Upper lobe of left lung (tissue), 6 donors: Measurements from ENCODE around the gene SLC10A1. TPM values are rescaled to one million over a fixed set of nuclear protein-coding genes. Genes with fewer than 3 reads are reported as not detected.

Experiments
- ATAC-seq, 2 donors: fragments of 200-7000 bp; cut with Tn5 transposase; one replicate each; pipeline ENCODE4 v1.9.1; 2022; ENCODE audit warnings: mild to moderate bottlenecking in 2 of 2, moderate library complexity in 2 of 2; ENCODE audit not compliant: low FRiP score in 2 of 2
- DNase-seq, 2 donors: peaks; one replicate each; pipeline ENCODE4 v3.0.0-alpha.2; 2019 to 2020
- H3K27ac ChIP-seq, 4 donors: fragments of 200-600 bp; sonication (generic); one replicate each; pipeline ENCODE4 v1.5.1; 2016 to 2019
- H3K27me3 ChIP-seq, 4 donors: fragments of 200-600 bp; sonication (generic); one replicate each; pipeline ENCODE4 v1.5.1; 2017 to 2019
- H3K36me3 ChIP-seq, 4 donors: fragments of 200-600 bp; sonication (generic); one replicate each; pipeline ENCODE4 v1.5.1; 2016 to 2019
- H3K4me1 ChIP-seq, 4 donors: fragments of 200-600 bp; sonication (generic); one replicate each; pipeline ENCODE4 v1.5.1; 2018 to 2019
- H3K4me3 ChIP-seq, 4 donors: fragments of 200-600 bp; sonication (generic); one replicate each; pipeline ENCODE4 v1.5.1; 2017 to 2019; ENCODE audit warnings: mild to moderate bottlenecking in 2 of 4, moderate library complexity in 1 of 4
- H3K9me3 ChIP-seq, 4 donors: fragments of 200-600 bp; sonication (generic); one replicate each; pipeline ENCODE4 v1.5.1; 2018 to 2019
- CTCF ChIP-seq, 6 experiments: fragments of 450-650 bp in 4 of 6; fragments of 200-600 bp in 2 of 6; sonication (generic) in 2 of 6; IDR thresholded peaks; one replicate each; pipeline ENCODE4 v1.5.1; 2016 to 2019; ENCODE audit warnings: antibody characterized with exemption in 6 of 6
- EP300 ChIP-seq, 4 donors: sonication (generic); formaldehyde crosslinking; IDR thresholded peaks; one replicate each; pipeline ENCODE4 v1.5.1; 2017; ENCODE audit warnings: antibody characterized with exemption in 4 of 4, control low read depth in 2 of 4
- POLR2A ChIP-seq, 4 donors: fragments of 450-650 bp; IDR thresholded peaks; one replicate each; pipeline ENCODE4 v1.5.1; 2016 to 2017; ENCODE audit warnings: antibody characterized with exemption in 4 of 4, mild to moderate bottlenecking in 2 of 4
- POLR2AphosphoS5 ChIP-seq, 2 donors: sonication (generic); formaldehyde crosslinking; IDR thresholded peaks; one replicate each; pipeline ENCODE4 v1.5.1; 2017; ENCODE audit warnings: antibody characterized with exemption in 2 of 2
- WGBS, 2 donors: methylation state at CpG; one replicate each; pipeline ENCODE4 v1.1.5; 2017 to 2018; 5-methylcytosine and 5-hydroxymethylcytosine counted together
- total RNA-seq, 6 donors: library from RNA; depleted of rRNA in 4 of 6; stranded (reverse); fragments of >200 nt in 4 of 6; gene quantifications; one replicate each; pipeline versions ENCODE4 v1.1.0 to v1.2.1, GENCODE V29; 2016 to 2021
- donor health status: DM: no; HTN: no; CAD: no; lungs with moderate emphysema.
- donor health status: DM: no; HTN: yes; CAD: no; lungs with severe emphysema.

Gene SLC10A1
- total RNA-seq, 6 donors from 2014 or later: not detected

DNA sequence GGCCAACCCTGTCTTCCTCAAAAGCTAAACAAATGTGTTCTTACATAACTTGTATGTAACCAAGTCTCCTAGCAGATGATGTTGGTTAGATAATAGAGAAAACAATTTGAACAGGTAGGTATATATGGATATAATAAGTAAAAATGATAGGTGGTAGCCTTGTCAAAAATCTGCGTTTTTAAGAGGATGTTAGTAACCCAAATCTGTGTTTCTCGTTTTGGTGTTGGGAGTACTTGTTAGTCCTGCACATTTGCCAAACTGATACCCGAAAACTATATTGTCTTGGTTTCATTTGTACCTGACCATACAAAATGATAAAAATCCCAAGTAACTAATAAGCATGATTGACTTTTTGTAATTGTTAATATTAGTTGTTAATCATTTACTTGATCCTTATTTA, 22.0 kb downstream of the SLC10A1 start:
- no peak for TF ChIP-seq POLR2AphosphoS5 (IDR thresholded peaks at IDR 0.05)
- no peak for TF ChIP-seq CTCF (IDR thresholded peaks at IDR 0.05)
- no peak for TF ChIP-seq POLR2A (IDR thresholded peaks at IDR 0.05)
- TF ChIP-seq EP300 (IDR thresholded peaks at IDR 0.05): no peak
- Histone ChIP-seq H3K9me3 (no peaks in the 10 kb centered on the region), H3K27ac (no peak overlapping the region), H3K27me3 (no peaks in the 10 kb centered on the region), H3K4me3 (no peak overlapping the region), H3K4me1 (peaks cover 15 to 28% (median 16%) of the 10 kb centered on the region in 4 donors), H3K36me3 (peaks cover 24 to 99% (median 72%) of the 10 kb centered on the region in 4 donors)
- 84 to 85% methylated on average over 3 of the region's 3 CpGs for WGBS, 2 donors
- DNase-seq (no peak), ATAC-seq (no peak)

DNA sequence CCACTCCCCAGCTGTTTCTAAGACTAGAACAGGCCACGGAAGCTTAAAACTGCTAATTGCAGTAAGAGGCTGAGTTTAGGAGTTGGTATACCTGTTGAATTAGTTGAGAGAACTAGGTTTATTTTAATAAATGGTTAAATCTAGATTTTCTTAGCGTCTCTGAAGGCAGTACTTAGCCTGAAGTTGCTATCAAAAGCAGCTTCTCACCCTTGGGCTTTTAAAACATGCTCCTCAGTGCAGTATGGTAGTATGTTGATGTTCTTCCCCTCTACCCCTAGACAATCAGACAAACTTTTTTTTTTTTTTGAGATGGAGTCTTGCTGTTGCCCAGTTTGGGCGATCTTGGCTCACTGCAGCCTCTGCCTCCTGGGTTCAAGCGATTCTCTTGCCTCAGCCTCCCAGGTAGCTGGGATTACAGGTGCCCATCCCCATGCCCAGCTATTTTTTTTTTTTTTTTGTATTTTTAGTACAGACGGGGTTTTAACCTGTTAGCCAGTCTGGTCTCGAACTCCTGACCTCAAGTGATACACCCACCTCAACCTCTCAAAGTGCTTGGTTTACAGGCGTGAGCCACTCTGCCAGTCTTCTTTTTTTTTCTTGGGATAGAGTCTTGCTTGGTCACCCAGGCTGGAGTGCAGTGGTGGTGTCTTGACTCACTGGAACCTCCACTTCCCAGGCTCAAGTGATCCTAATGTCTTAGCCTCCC, 23.3 kb downstream of the SLC10A1 start:
- Histone ChIP-seq H3K27me3 (no peaks in the 10 kb centered on the region), H3K4me1 (peaks cover 28 to 41% (median 29%) of the 10 kb centered on the region in 4 donors), H3K36me3 (peaks cover 37 to 99% (median 82%) of the 10 kb centered on the region in 4 donors), H3K27ac (no peak overlapping the region), H3K9me3 (no peaks in the 10 kb centered on the region), H3K4me3 (no peak overlapping the region)
- DNase-seq: no peak
- WGBS, 2 donors: 88 to 95% methylated on average over 7 of the region's 7 CpGs
- no peak for TF ChIP-seq CTCF (IDR thresholded peaks at IDR 0.05)
- no peak for TF ChIP-seq EP300 (IDR thresholded peaks at IDR 0.05)
- TF ChIP-seq POLR2AphosphoS5 (IDR thresholded peaks at IDR 0.05): no peak
- no peak for TF ChIP-seq POLR2A (IDR thresholded peaks at IDR 0.05)
- ATAC-seq: no peak

DNA sequence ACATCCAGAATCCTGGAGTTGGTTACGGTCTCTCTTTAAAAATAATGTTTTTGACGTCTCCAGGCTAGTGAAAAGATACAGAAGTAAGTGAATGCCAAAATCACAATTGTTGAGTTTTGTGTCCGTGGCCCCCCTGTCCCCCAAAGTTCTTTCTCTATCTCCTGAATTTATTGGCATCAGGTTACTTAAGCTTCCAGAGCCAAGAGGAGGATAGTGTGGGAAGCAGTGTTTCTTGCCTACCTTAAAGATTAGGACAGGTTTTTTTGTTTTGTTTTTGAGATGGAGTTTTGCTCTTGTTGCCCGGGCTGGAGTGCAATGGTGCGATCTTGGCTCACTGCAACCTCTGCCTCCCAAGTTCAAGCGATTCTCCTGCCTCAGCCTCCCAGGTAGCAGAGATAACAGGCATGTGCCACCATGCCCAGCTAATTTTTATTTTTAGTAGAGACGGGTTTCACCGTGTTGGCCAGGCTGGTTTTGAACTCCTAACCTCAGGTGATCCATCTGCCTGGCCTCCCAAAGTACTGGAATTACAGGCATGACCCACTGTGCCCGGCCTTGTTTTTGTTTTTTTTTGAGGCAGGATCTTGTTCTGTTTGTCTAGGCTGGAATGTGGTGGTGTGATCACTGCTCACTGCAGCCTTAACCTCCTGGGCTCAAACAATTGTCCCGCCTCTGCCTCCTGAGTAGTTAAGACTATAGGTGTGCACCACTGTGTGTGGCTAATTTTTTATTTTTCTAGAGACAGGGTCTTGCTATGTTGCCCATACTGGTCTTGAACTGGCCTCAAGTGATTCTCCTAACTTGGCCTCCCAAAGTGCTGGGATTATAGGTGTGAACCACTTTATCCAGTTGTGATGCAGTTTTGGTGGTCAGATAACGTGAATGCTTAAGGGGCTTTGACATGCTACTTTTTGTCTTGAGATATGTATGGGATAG, 24.7 kb downstream of the SLC10A1 start:
- no peaks in the 10 kb centered on the region for H3K27me3 ChIP-seq
- TF ChIP-seq EP300 (IDR thresholded peaks at IDR 0.05) (no peak), CTCF (IDR thresholded peaks at IDR 0.05) (no peak), POLR2A (IDR thresholded peaks at IDR 0.05) (no peak), POLR2AphosphoS5 (IDR thresholded peaks at IDR 0.05) (no peak)
- 91 to 95% methylated on average over 11 of the region's 11 CpGs for WGBS, 2 donors
- no peak for DNase-seq
- peaks cover 34 to 49% (median 36%) of the 10 kb centered on the region in 4 donors for H3K4me1 ChIP-seq
- H3K9me3 ChIP-seq: no peaks in the 10 kb centered on the region
- no peak overlapping the region for H3K4me3 ChIP-seq
- H3K27ac ChIP-seq: no peak overlapping the region
- no peak for ATAC-seq
- H3K36me3 ChIP-seq: peaks cover 42 to 97% (median 79%) of the 10 kb centered on the region in 4 donors

DNA sequence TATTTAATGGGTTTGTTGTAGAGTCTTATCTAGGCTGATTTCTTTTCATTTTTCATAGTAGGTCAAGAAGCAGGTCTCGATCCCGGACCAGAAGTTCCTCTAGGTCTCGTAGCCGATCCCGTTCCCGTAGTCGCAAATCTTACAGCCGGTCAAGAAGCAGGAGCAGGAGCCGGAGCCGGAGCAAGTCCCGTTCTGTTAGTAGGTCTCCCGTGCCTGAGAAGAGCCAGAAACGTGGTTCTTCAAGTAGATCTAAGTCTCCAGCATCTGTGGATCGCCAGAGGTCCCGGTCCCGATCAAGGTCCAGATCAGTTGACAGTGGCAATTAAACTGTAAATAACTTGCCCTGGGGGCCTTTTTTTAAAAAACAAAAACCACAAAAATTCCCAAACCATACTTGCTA, 25.9 kb downstream of the SLC10A1 start:
- no peak for TF ChIP-seq POLR2AphosphoS5 (IDR thresholded peaks at IDR 0.05)
- no peak for TF ChIP-seq EP300 (IDR thresholded peaks at IDR 0.05)
- TF ChIP-seq CTCF (IDR thresholded peaks at IDR 0.05): no peak
- no peak for TF ChIP-seq POLR2A (IDR thresholded peaks at IDR 0.05)
- Histone ChIP-seq H3K27me3 (no peaks in the 10 kb centered on the region), H3K27ac (no peak overlapping the region), H3K36me3 (peaks cover 42 to 84% (median 73%) of the 10 kb centered on the region in 4 donors), H3K4me1 (peaks cover 36 to 54% (median 40%) of the 10 kb centered on the region in 4 donors), H3K9me3 (no peaks in the 10 kb centered on the region), H3K4me3 (no peak overlapping the region)
- DNase-seq: no peak
- no peak for ATAC-seq
- 93 to 94% methylated on average over 16 of the region's 16 CpGs for WGBS, 2 donors
